ENCODE measurements around the gene LRMDA. TPM values are rescaled to one million over a fixed set of nuclear protein-coding genes. Genes with fewer than 3 reads are reported as not detected.

Gene LRMDA
- total RNA-seq, 1 donor = under 0.01 TPM

- TF ChIP-seq CTCF (IDR thresholded peaks at IDR 0.05; ENCODE audit: insufficient read depth, low read depth, low read length) = no peak
- DNase-seq (ENCODE audit: low read depth) = no peak
These were observed 31.4 kb downstream of the LRMDA start for GRCh38 chr10:75462865-75463264.

GRCh38 chr10:75464478-75465449, 33.3 kb downstream of the LRMDA start:
- no peak overlapping the region for H3K4me3 ChIP-seq (ENCODE audit: low read depth, low read length)
- no peak for DNase-seq (ENCODE audit: low read depth)
- TF ChIP-seq CTCF (IDR thresholded peaks at IDR 0.05; ENCODE audit: insufficient read depth, low read depth, low read length) = no peak

More at GRCh38 chr10:75462865-75463264, 31.4 kb downstream of the LRMDA start:
- H3K4me3 ChIP-seq (ENCODE audit: low read depth, low read length) = no peak overlapping the region

GRCh38 chr10:75465450-75465827, 34.0 kb downstream of the LRMDA start:
- H3K4me3 ChIP-seq (ENCODE audit: low read depth, low read length) = no peak overlapping the region
- no peak for TF ChIP-seq CTCF (IDR thresholded peaks at IDR 0.05; ENCODE audit: insufficient read depth, low read depth, low read length)
- DNase-seq (ENCODE audit: low read depth) = no peak

GRCh38 chr10:75466001-75466400, 34.6 kb downstream of the LRMDA start:
- no peak for TF ChIP-seq CTCF (IDR thresholded peaks at IDR 0.05; ENCODE audit: insufficient read depth, low read depth, low read length)
- DNase-seq (ENCODE audit: low read depth) = no peak
- no peak overlapping the region for H3K4me3 ChIP-seq (ENCODE audit: low read depth, low read length)

GRCh38 chr10:75466886-75467285, 35.5 kb downstream of the LRMDA start:
- TF ChIP-seq CTCF (IDR thresholded peaks at IDR 0.05; ENCODE audit: insufficient read depth, low read depth, low read length) = no peak
- H3K4me3 ChIP-seq (ENCODE audit: low read depth, low read length) = no peak overlapping the region
- no peak for DNase-seq (ENCODE audit: low read depth)

GRCh38 chr10:75468612-75469005, 37.2 kb downstream of the LRMDA start:
- H3K4me3 ChIP-seq (ENCODE audit: low read depth, low read length) = no peak overlapping the region
- DNase-seq (ENCODE audit: low read depth) = no peak
- no peak for TF ChIP-seq CTCF (IDR thresholded peaks at IDR 0.05; ENCODE audit: insufficient read depth, low read depth, low read length)

Data from fibroblast of villous mesenchyme (primary cell).